Measurements from ENCODE around the gene CPA3.

DNA sequence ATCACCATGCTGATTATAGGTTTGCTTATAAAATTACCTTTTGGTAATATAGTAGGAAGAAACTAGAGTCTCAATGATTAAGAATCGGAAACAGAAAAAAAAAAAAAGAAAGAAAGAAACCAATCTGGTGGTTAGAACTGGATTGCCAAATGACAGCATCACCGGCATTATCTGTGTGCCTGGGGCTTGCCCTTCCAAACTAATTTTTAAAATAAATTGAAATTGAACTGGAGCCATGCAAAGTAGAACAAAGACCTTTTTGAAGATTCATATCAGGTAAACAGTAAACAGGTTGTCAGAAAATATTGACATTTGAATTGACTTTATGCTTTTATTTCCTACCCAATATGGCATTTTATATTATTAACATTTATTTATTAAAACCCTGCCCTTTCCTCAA lies 48.7 kb upstream of the CPA3 start:
- TF ChIP-seq TCF7 (IDR thresholded peaks at IDR 0.05; ENCODE audit: borderline replicate concordance) (no peak), BRCA1 (IDR thresholded peaks at IDR 0.05; ENCODE audit: low read depth, low read length) (no peak), EED (IDR thresholded peaks at IDR 0.05; ENCODE audit: low read depth) (no peak), ZZZ3 (IDR thresholded peaks at IDR 0.05; ENCODE audit: control insufficient read depth, insufficient read length, low read depth) (no peak), EGR1 (IDR thresholded peaks at IDR 0.05; ENCODE audit: borderline replicate concordance in 1 of 2, low read depth in 2 of 2, low read length in 2 of 2) (no peak), SUPT20H (IDR thresholded peaks at IDR 0.05; ENCODE audit: borderline replicate concordance, control insufficient read depth, low read depth, low read length) (no peak), CHD2 (IDR thresholded peaks at IDR 0.05; ENCODE audit: borderline replicate concordance, low read depth, low read length) (no peak)
- TF ChIP-seq, protein P1, sequence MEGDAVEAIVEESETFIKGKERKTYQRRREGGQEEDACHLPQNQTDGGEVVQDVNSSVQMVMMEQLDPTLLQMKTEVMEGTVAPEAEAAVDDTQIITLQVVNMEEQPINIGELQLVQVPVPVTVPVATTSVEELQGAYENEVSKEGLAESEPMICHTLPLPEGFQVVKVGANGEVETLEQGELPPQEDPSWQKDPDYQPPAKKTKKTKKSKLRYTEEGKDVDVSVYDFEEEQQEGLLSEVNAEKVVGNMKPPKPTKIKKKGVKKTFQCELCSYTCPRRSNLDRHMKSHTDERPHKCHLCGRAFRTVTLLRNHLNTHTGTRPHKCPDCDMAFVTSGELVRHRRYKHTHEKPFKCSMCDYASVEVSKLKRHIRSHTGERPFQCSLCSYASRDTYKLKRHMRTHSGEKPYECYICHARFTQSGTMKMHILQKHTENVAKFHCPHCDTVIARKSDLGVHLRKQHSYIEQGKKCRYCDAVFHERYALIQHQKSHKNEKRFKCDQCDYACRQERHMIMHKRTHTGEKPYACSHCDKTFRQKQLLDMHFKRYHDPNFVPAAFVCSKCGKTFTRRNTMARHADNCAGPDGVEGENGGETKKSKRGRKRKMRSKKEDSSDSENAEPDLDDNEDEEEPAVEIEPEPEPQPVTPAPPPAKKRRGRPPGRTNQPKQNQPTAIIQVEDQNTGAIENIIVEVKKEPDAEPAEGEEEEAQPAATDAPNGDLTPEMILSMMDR (IDR thresholded peaks at IDR 0.05 in 2 of 3, conservative IDR thresholded peaks at IDR 0.05 in 1 of 3; ENCODE audit: control insufficient read depth in 2 of 3, extremely low read depth in 1 of 3, insufficient read depth in 1 of 3, low read depth in 3 of 3, low read length in 3 of 3): no peak
- TF ChIP-seq, protein P2, sequence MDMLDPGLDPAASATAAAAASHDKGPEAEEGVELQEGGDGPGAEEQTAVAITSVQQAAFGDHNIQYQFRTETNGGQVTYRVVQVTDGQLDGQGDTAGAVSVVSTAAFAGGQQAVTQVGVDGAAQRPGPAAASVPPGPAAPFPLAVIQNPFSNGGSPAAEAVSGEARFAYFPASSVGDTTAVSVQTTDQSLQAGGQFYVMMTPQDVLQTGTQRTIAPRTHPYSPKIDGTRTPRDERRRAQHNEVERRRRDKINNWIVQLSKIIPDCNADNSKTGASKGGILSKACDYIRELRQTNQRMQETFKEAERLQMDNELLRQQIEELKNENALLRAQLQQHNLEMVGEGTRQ (IDR thresholded peaks at IDR 0.05; ENCODE audit: borderline replicate concordance, low read depth, low read length): no peak
- TF ChIP-seq, protein P3, sequence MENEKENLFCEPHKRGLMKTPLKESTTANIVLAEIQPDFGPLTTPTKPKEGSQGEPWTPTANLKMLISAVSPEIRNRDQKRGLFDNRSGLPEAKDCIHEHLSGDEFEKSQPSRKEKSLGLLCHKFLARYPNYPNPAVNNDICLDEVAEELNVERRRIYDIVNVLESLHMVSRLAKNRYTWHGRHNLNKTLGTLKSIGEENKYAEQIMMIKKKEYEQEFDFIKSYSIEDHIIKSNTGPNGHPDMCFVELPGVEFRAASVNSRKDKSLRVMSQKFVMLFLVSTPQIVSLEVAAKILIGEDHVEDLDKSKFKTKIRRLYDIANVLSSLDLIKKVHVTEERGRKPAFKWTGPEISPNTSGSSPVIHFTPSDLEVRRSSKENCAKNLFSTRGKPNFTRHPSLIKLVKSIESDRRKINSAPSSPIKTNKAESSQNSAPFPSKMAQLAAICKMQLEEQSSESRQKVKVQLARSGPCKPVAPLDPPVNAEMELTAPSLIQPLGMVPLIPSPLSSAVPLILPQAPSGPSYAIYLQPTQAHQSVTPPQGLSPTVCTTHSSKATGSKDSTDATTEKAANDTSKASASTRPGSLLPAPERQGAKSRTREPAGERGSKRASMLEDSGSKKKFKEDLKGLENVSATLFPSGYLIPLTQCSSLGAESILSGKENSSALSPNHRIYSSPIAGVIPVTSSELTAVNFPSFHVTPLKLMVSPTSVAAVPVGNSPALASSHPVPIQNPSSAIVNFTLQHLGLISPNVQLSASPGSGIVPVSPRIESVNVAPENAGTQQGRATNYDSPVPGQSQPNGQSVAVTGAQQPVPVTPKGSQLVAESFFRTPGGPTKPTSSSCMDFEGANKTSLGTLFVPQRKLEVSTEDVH (IDR thresholded peaks at IDR 0.05; ENCODE audit: low read depth, partially characterized antibody): no peak
